HG03025 (cell line): ENCODE results near the gene LENG9.
A peak's percentile ranks its signal among the peaks of the same experiment; 100 is the strongest.
"Not testable (repeated sequence)": the region's sequence is repeated elsewhere in the genome, so short reads cannot be mapped to it uniquely, and the experiment has no call there.

Source experiments
- ATAC-seq: cut with Tn5 transposase; IDR thresholded peaks from one replicate; pipeline ENCODE4 v1.9.1; 2021; ENCODE audit warnings: mild to moderate bottlenecking, moderate library complexity; ENCODE audit not compliant: unreplicated experiment, low FRiP score

LENG9 gene

DNA sequence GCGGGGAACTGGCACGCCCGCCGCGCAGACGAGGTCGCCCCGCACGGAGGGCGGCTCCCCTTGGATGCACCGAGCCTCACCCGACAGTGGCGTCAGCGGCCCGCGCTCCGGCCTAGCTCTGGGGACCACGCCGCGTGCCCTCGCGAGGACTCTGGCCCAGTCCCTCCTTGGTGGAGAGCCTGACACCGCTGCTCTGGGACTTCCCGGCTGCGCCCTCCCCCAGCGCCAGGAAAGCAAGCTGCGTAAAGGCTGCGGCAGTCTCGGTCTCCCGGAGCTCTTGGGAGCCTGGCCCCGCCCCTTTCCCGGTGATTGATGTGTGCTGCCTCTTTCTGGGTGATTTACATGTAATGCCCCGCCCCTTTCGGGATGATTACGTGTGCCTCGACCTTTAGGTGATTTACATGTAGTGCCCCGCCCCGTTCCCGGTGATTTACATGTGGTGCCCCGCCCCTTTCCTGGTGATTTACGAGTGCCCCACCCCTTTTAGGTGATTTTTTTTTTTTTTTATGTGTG is at the start of gene LENG9:
LENG9 (minus strand) TSS at position 248 of the 513 bp plus-strand sequence. CDS start 252 bp downstream, outside the sequence.
- ATAC-seq: peak; percentile 48

DNA sequence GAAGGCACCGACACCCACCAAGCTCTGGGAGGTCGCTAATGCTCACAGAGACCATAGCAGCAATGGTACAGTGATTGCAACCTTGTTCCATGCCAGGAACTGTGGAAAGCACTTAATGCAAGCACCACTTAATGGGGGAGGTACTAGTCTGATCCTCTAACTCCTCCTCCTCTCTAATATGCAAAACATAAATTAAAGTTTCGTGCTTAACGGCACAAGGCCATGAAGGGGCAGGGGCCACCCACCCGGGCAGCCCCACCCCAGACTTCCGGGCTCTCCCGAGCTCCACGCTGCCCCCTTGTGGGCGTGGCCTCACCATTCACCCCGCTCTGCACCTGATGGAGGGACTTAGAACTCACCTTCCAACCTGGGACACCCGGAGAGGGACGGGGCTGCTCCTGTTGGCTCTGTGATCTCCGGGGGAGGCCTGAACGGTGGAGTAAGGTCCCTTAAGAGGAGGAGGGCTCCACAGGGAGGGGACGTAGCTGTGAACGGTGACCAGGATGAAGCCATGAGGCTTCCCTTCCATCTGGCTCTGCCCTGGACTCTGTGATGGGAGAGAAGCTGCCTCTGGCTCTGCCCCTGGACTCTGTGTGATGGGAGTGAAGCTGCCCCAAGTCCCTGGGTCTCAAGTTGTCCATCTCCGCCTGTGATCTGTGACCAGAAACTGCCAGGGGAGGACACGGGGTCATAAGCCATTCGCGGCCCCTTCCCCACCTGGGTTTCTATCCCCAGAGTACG is 45.8 kb upstream of the LENG9 start:
- not testable (repeated sequence) for ATAC-seq

DNA sequence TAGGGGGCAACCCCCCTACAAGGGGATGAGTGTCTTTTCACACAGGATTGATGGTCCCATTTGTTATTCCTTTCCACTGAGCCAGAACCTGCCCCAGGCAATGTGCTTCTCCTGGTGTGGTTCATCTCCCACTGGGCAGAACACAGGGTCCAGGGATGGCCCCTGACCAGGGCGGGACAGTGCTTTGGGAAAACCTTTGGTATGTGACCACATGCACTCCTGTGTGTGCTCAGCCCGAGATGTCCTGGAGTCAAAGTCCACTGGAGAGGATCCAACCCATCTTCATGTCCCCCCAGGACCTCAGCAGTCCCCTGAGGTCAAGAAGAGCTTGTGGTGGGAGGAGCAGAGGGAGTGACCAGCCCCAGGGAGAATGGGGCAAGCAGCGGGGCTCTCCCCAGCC is 44.9 kb upstream of the LENG9 start:
- not testable (repeated sequence) for ATAC-seq

DNA sequence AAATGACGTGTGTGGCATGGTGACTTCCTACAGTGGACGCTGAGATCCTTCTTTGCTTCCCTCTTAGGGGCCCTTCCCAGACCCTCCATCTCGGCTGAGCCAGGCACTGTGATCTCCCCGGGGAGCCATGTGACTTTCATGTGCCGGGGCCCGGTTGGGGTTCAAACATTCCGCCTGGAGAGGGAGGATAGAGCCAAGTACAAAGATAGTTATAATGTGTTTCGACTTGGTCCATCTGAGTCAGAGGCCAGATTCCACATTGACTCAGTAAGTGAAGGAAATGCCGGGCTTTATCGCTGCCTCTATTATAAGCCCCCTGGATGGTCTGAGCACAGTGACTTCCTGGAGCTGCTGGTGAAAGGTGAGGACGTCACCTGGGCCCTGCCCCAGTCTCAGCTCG is 44.2 kb upstream of the LENG9 start:
- ATAC-seq: no peak

DNA sequence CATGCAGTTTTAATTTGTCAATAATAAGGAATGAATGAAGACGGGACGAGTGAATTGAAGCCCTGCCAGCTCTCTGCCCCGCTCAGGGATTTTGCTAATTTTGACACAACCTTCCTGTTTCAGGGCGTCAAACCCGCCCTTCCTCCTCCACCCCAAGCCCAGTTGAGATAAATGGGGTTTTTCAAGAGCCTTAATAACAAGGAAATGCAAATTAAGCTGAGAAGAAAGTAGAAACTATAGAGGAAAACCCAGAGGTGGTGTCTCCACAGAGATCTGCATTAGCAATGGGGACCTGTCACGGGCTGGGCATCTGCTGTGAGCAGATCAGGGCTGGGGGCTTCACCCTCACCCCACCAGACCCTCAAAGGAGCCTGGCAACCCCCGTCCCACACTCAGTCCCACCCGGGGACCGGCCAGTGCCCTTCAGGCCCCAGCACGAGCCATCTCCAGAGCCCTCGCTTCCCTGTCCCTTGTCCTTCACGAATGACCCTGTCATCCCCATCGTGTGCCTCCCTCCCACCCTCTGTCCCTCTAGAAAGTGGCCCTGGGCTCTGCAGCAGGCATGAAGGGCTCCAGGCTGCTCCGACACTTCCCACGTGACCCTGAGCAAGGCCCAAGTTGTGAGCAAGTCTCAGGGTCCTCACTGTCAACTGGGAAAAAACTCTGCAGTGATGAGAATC is 43.6 kb upstream of the LENG9 start:
- not testable (repeated sequence) for ATAC-seq

DNA sequence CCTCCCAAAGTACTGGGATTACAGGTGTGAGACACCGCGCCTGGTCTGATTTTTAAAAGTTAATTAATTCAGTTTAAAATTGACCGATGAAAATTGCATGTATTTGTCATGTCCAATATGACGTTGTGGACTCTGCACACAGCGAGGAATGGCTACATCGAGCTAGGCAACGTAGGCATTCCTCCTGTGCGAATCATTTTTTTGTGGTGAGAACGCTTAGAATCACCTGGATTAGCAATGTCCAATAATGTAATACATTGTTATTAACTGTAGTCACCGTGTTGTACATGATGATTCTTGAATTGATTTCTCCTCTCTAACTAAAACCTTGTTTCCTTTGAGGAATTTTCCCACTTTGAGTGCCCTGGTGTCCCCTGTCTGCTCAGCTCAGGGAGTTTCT is 42.5 kb upstream of the LENG9 start:
- ATAC-seq: no peak

DNA sequence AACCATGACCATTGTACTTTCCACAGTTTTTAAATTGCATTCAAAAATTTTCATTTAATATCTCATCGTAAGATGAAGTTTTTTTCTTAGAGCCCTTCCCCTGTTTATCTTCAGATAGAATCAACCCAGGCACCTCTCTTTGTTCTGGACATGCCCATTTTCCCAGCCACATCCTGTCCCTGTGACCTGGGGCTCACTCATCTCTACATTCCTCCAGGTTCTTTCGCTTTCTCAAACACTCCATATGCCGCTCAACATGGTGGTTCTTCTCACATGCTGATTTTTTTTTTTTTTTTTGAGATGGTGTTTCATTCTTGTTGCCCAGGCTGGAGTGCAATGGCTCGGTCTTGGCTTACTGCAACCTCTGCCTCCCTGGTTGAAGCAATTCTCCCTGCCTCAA is 42.0 kb upstream of the LENG9 start:
- not testable (repeated sequence) for ATAC-seq

DNA sequence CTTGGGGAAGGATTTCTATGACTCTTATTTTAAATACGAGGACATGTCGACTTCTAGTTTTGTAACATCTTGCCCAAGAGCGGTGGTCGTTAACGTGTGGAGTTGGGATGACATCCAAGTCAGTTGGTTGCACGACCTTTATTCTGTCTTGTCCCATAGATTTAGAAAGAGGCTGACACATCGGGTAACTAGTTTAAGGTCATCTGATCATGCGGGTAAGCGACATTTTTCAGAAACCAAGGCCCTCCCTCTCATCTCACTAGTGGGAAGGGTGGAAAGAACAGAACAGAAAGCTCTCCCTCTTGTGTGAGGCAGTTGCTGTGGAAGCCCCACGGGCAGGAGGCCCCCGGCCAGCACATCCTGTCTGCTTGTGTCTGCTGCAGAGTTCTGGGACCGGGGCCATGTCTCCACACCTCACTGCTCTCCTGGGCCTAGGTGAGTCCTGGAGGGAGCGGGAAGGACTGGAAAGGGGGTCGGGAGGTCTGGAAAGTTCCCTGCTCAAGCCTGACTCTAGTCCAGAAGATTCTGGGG is 39.0 kb upstream of the LENG9 start, which contains the start of gene LAIR2:
LAIR2 (plus strand) TSS at position 314 of the 531 bp plus-strand sequence; CDS start at position 402, 88 bp downstream.
- no peak for ATAC-seq

DNA sequence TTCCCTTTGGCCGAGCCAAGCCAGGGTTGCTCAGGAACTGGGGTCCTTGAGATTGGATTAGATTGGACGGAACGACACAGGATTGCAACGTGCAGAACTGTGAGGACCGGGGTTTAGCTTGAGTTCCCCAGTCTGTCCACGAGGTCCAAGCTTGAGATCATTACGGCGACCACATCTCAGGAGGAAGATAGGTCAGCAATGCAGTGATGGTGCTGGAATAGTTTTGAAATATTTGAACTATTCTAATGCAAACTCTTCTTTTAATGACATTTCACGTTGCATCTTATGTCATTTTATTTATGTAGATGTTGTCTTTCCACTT is 34.8 kb upstream of the LENG9 start:
- not testable (repeated sequence) for ATAC-seq

DNA sequence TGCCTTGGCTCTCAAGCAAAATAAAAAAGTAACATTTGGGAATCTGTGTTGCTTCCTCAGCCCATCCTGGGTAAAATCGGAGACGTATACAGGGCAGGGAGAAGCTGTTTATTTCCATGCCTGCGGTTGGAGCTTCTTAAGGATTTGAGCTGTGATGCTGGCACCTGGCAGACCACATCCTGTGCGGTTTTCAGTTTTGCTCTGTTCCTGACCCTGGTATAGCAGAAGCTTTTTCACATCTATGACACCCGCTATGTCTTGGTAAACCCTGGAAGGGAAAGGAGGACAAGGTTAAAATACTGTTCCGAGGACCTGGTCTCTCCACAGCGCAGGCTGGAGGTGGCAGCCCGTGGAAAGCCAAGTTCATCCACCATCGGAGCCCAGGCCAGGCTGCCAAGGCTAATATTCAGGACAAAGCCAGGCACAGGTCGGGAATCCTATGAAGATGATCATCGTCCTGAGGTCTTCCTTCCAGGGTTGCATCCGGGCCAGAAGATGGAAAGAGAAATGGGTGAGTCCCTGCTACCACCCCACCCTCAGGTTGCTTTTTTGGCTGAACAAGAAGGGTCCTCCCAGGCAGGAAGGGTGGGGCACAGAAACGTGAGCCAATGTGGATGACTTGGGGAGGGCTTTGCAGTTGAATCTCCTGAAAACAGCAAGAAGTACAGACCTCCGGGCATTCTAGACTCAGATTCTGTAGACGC is 34.3 kb upstream of the LENG9 start:
- not testable (repeated sequence) for ATAC-seq

DNA sequence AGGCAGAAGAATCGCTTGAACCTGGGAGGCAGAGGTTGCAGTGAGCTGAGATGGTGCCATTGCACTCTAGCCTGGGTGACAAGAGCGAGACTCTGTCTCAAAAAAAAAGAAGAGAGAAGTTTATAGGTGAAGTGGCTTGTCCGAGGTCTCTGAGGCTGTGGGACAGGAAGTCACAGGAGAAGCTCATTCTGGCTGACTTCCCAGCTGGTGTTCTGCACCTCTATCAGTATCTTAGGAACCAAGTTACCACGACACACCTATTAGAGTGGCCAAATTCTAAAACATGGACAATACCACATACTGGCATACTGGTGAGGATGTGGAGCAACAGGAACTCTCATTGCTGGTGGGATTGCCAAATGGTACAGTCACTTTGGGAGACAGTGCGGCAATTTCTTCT is 31.7 kb upstream of the LENG9 start:
- not testable (repeated sequence) for ATAC-seq

DNA sequence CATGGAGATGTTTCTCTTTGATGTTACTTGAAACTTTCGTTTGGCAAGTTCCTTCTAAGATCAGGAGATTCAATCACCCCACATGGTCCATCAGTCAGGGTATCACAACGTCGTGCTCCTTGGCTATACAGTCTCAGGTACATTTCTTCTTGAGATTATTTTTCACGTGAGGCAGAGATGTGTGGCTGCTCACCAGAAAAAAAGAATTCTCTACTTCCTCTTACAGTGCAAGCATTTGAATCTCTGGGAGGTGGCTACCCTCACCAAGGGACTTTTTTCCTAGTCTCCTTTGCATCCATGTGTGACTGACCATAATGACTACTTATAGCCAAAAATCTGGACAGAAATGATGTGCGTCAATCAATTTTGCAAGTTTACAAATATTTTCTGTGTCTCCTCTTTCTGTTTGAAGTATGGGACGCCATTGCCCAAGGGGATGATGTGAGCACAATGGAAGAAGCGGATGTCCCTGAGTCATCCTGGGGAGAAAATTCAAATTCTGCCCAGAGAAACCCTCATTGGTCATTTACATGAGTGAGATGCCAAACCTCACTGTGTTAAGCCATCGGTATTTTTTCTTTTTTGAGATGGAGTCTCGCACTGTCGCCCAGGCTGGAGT is 30.5 kb upstream of the LENG9 start:
- ATAC-seq: no peak

DNA sequence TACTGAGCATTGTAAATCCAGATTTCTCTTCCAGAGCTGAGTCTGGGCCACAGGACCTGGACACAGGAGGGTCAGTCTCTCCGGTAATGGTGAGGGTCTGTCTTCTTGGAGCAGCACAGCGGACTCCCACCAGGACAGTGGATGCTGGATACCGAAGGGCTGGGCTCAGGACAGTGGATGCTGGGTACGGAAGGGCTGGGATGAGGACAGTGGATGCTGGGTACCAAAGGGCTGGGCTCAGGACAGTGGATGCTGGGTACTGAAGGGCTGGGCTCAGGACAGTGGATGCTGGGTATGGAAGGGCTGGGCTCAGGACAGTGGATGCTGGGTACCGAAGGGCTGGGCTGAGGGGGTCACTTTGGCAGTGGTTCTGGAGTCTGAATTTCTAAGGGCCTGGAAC is 29.5 kb upstream of the LENG9 start:
- ATAC-seq: not testable (repeated sequence)

DNA sequence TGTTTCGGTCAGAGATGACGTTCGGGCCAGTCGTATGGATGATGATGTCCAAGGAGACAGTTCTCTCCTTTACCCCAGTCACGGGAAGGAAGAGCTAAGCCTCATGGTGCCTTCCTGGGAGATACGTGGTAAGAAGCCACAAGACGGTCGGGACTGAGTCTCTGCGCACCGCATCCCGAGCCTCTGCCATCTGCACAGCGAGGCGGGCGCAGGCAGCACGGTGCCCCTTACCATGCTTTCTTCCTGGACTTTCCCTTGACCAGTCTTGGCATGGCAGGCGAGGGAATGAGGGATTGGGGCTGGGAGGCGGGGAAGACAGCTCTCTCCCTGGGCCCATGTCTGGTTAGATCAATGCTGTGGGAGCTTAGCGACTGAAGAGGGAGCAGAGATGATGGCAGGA is 29.0 kb upstream of the LENG9 start:
- ATAC-seq: no peak

DNA sequence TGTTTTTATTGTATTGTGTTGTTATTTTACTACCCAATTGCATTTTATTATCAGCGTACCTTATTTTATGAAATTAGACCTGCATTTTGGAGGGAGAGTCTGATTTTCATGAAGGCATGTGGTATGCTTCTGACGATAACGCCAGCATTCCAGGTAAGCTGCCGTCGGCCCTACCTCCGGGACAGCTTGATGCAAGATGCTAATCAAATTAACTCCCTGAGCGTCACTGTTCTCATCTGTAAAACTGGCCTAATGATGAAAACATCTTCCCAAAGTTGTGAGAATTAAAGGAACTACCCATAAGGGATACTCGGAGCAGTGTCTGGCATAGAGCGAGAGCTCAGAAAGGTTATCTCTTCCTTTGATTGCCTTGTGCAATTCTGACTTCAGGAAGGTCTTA is 26.2 kb upstream of the LENG9 start:
- ATAC-seq: no peak

DNA sequence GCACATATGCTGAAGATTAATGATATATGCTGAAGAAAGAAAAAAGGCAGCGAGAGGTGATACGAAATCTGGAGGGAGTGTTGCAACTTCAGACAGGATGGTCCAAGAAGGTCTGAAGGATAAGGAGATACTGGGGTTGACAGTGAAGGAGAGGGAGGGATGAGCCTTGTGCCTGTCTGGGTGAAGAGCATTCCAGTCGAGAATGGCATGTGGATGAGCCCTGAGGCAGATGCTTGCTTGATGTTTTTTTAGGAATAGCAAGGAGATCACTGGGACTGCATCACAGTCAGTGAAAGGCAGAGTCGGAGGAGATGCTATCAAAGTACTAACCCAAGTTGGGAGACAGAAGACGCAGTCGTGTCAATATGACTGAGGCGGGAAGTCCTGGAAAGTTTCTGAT is 25.8 kb upstream of the LENG9 start:
- no peak for ATAC-seq

DNA sequence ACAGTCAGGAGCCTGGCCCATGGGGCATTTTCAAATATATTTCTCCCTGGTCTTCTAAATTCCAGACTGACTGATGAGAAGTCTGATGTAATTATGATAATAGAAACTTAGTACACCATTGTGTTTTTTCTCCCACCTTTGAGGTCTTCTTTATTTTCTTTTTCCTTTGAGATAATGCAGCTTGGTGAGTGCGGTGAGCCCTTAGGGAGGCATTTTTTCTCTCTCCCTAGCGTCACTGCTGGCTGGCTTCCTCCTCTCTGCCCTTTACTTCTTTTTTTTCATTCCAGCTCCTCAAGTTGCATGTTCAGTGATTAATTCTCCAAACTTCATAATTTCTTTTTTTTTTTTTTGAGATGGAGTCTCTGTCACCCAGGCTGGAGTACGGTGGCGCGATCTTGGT is 22.3 kb upstream of the LENG9 start:
- no peak for ATAC-seq

DNA sequence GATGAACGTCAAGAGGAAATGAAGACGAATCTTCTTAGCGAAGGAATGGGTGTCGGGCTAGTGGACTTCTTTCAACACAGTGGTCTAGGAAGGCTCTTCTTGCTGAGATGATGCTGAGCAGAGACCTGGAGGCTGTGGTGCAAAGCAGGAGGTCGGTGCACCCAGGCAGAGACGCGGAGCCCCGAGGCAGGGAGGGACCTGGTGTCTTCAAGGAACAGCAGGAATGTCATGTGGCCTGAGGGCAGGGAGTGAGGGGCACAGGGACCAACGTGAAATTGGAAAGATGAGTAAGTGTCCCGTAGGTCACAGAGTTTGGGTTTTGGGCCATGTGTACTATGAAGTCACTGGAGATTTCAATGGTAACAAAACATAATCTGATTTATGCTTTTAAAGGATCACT is 20.9 kb upstream of the LENG9 start:
- ATAC-seq: no peak

DNA sequence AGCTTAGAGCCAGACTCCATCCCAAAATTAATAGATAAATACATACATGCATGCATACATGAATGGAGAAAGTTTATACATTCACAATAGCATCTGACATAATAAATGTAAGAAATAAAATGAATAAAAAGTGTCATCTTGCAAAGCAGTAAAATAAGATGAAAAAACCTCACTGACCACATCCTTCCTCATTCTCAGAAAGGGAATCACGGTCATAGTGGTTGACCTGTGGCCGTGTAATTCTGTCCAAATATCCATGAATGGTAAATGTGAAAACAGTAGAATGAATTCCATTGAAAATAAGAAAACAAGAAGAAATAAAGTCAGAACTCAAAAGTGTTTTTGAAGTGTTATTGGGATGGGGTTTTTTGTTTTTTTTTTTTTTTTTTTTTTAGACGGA is 19.3 kb upstream of the LENG9 start:
- no peak for ATAC-seq

DNA sequence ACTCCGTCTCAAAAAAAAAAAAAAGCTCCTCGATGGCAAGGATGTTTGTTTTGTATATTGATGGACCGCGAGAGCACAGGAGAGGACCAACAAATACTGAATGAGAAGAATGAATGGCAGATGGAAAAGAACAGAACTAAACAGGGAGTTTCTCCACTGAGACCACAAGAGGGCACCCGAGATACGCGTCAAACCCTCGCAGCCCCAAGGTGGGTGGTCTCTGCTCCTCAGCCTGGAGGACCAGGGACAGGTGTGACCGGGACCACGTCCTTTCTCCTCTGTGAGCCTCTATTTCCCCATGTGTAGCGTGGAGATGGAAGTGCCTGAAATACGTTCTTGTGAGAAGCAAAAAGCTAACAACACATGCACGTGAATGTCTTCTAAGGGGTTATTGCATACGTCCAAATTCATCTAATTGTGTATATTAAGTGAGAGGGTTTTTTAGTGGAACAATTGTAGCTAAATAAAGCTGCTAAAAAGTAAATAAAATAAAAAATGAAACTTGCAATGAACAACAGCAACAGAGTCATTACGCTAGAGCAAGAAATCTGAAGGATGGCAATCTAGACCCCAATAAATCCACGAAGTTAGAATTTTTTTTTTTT is 17.9 kb upstream of the LENG9 start:
- no peak for ATAC-seq
